Activated CD4-positive, alpha-beta T cell treated with anti-CD3 and anti-CD28 coated beads, Interleukin-2, amount 50 U/mL, for 24 hours (primary cell): ENCODE measurements around the gene ZNF618.
"Not testable (repeated sequence)": the region's sequence is repeated elsewhere in the genome, so short reads cannot be mapped to it uniquely, and the experiment has no call there.

ENCODE experiments used
- DNase-seq, 2 donors: peaks; one replicate each; pipeline ENCODE4 v3.0.0-alpha.2; 2020; ENCODE audit warnings: low read depth in 1 of 2, low spot score in 1 of 2

Gene ZNF618

DNA sequence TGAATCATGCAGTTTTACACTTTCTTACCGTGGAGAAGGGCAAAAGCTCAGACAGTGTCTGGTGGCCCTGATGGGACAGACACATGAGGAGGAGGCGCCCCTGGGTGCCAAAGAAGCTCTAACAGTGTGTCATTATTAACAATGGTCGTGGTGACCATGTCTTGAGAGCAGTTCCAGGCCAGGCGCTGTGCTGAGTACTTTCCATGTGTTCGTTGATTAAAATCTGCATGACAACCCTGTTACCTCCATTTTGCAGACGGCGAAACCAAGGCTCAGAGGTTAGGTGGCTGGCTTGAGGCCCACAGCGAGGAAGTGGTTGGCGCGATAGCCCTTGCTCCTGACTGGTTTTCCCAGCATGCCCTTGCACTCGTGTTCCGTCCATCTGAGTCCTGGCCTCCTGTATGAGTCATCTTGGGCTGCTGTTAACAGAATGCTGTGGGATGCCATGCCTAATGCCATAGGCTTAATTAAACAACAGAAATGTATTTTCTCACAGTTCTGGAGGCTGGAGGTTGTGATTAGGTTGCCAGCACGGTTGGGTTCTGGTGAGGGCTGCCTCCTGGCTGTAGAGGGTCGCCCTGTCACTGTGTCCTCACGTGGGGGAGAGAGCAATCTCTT lies 110.0 kb downstream of the ZNF618 start:
- DNase-seq, result no peak

DNA sequence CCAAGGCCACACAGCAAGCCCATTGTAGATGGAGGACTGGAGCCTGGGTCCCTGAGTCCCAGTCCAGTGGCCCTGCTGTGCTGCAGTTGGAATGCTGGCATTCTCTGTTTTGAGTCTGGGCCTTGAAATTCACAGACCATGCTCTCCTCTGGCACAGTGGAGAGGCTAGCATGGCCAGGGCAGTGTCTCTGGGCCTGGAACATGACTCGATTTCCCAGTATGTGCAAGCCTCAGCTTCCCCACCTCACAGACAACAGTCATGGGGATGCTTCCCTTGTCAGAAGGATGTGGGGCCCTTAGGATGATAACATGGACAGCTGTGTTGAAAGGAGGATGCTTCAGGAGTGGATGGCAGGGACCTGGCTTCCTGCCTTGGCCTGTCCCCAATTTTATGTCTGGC lies 110.8 kb downstream of the ZNF618 start:
- DNase-seq, result no peak

DNA sequence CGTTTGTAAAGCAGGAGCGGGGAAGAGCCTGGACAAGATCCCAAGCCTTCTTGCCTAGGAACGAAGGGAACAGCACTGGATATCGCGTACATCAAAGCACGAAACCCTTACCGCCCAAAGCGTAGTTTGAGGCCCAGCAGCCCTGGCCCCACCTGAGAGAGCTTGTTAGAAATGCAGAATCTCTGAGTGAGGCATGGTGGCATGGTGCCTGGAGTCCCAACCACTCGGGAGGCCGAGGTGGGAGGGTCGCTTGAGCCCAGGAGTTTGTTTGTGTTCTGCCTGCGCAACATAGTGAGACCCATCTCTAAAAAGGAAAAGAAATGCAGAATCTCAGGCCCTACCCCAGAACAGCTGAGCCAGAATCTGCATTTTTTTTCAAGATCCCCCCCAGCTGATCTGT lies 111.4 kb downstream of the ZNF618 start:
- DNase-seq, result no peak

DNA sequence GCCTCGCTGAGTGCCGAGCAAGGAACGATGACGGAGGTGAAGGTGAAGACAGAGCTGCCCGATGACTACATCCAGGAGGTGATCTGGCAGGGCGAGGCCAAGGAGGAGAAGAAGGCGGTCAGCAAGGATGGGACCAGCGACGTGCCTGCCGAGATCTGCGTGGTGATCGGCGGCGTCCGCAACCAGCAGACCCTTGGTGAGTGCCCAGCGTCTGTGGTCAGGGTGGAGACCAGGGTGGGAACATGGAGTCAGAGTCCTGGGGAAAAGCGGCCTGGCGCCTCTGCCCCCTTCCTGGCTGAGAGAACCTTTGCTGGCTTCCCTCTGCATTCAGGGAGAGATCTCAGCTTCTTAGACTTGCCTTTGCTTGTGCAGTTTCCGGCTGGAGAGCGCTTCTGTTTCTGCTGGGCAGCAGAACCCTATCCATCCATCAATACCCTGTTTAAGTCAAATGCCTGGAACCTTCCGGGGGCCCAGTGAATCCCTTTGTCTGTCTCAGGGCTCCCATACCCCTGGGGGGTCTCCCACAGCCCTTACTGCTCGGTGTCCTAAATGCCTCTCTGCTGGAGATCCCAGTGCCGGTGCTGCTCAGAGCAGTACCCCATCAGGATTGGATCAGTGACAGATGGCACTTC lies 112.4 kb downstream of the ZNF618 start:
- no peak for DNase-seq

DNA sequence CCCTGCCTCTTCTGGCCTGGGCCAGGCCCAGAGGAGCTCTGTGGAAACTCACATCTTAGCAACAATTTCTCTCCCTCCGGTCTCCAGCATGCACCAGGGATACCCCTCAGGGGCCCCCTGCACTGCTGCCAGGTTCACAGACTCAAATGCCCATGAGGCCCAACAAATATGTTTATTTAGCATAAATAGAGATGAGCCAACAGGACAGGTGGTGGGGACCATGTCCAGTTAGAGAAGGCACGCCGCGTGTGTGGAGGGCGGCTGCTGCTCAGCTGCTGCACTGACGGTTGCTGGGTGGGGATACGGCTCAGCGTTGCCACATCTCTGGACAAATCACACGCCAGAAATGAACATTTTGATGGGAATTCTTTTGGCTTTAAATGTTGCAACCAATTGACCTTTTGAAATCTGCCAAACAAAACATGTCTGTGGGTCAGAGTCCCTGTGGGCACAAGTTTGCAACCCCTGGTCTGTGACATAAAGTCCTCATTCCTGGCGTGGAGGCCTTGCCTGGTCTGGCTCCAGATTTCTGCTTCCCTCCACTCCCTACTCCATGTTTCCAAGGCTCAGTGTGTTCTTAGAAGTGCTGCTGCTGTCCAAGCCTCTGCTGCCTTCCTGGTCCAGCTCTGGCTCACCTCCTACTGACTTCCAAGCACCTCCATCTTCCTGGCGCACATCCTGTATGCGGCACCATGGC lies 113.1 kb downstream of the ZNF618 start:
- no peak for DNase-seq

DNA sequence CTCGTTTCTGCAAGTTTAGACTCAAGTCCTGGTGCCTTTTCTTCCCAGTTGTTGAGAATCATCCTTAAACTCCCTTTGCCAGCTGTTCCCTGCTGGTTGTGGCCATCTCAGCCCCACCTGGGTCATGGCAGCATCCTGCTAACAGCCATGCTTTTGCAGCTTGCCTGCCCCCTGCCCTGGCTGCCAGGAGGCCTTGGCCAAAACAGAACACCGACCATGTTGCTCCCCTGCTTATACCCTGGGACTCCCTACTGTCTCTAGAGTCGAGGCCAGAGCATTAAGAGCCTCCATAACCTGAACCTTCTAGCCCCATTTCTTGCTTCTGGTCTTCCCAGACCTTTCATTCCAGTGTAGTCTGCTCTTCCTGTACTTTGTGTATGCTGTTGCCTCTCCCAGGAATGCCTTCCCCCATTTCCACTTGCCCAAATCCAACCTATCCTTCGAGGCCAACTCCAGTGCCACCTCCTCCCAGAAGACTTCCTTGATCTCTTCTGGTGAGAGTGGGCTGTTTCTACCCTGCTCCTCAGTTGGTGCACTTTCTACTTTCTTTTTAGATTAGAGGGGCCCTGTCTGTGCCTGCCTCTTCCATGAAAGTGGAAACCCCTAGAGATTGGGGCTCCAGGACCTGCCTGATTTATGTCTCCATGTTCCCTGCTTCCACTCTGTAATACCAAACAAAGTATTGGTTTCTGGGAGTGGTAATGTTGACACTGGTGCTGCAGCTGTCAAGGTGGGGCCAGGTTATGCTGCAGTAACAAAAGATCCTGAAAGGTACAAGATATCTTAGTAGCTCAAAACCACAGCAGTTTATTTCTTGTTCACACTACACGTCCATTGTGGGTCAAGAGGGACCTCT lies 113.8 kb downstream of the ZNF618 start:
- no peak for DNase-seq

DNA sequence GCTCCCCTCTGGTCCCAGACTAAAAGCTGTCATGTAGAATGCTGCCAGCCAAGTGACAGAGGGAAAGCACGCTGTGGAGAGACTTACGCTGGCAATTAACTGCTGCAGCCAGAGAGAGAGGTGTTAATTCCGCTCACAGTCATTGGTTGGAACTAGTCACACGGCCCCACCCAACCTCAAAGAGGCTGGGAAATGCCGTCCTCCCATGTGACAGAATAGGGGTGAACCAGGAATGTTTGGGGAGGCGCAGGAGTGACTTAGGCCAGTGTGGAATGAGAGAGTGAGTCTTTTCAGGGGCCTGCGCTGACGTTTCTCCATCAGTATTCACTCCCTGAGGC lies 114.4 kb downstream of the ZNF618 start:
- no peak for DNase-seq

DNA sequence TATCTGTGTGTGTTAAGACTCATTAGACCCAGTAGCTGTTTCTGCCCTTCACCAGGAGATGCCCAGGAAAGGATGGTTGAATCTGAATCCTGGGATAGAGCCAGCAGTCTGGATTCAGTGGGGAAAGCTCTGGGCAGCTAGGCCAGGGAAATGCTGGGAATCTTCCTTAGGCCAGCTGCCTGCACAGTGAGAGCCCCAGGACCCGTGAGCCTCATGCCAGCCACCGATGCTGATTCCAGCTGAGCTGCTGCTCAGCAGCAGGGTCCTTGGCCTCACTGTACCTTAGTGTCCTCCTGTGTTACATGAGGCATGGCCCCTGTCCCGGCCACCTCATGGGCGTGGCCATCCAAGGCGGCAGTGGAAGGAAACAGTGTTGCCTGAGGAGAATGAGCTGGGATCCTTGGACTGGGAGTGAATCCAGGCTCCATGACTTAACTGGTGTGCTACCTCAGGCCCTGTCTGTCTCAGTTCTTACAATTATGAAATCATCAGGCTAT lies 114.9 kb downstream of the ZNF618 start:
- no peak for DNase-seq

DNA sequence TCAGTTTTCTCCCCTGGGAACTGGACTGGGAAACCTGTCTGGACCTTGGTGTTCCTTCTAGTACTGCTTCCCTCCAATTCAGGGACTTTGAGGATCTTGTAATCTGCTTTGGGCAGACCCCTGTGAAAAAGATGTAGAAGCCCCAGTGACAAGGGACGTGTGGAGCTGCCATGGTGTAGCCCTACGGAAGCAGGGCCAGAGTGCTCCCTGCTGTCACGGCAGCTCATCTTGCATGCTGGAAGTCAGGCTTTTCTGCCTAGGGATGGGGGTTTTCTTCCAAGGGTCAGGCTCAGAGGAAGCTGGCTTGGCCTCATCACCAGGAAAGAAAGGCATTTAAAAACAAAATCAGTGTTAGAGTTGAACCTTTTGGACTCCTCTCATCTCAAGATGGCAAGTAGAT lies 115.6 kb downstream of the ZNF618 start:
- no peak for DNase-seq

DNA sequence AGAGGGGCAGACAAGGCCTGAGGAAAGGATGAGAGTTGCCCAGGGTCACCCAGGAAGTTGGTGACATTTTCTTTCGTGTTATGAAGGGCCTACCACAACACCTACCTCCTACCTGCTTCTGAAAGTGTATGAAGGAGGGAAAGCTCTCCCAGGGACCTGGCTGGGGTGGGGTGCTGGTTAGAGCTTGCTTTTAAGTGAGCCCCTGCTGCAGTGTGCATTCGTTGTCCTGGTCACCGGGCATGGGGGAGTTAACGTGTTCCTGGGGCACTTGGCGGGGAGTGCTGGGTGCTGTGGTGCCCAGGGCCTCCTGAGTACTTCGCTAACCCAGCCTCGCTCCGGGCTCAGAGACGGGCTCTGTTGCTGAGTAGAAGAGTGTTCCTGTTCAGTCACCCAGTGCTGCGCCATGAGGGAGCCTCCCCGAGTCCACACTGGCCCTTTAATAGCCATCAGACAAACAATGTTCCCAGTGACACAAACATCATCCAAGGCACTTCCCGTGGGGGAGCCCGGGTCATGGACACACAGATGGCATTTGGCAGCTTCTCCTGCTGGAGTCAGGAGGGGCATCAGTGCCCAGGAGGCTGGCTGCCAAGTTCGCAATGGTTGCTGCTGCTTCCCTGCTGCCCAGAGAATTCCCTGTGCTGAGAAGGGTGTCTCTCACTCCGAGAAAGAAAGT lies 116.3 kb downstream of the ZNF618 start:
- no peak for DNase-seq

DNA sequence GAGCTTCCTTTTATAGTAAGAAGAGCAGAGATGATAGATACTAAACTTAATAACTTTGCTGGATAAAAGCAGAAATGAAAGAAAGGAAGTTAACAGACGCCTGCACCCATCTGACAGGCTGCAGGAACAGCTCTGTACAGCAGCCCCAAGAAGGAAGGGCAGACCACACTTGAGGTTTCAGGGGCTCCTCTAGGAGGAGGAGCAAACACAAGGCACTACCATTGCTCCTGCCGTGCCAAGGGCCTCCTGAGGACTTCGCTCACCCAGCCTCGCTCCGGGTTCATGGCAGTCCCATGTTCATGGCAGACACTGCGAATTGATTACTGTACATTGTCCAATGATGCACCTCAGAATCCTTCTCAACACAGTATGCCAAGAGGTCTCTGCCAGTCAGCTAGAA lies 116.9 kb downstream of the ZNF618 start:
- no peak for DNase-seq

DNA sequence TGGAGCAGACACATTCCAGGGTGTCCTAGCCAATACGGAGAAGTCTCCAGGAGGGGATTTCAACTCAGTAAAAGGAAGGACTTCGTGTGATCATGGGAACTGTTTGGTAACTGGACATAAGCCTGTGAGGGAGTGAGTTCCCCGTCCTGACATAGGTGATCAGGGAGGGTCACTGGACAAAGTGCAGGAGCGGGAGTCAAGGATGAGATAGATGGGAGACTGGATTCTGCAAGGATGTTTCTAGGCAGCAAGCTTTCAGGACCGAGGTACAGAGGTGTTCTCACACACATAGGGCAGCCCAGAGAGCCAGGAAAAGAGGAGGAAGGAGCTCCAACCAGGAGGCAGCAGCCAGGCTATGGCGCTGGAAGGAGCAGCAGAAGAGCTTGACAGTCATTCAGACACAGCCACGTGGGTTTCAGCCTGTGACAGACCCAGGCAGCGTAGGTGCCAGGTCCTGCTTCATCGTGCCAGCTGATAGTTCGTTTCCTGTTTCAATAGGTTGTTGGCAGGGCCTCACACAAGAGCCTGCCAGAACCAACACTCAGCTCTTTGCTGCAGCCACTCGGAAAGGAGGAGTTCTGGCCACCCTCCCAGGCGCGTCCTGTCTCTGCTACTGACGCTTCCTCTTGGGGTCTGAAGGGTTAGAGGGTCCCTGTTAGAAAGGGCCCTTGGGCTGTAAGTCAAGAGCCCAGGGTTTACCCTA lies 117.9 kb downstream of the ZNF618 start:
- no peak for DNase-seq

DNA sequence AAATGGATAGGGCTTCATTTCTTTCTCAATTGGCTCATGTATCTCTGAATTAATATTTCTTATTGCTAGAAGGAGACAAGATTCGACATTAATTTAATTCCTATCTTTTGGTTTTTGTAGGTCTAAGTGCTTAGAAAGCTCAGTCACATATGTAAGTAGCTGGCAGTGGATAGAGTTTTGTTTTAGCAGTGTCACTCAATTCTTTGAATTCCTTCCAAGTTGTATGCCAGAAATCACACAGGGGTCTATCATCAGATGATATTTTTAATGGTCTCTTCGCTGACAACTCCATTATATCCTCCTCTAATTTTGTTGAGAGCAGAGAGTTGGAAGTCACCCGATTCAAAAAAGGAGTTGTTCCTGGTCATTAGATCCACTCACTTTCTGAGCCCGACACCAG lies 119.3 kb downstream of the ZNF618 start:
- no peak for DNase-seq

DNA sequence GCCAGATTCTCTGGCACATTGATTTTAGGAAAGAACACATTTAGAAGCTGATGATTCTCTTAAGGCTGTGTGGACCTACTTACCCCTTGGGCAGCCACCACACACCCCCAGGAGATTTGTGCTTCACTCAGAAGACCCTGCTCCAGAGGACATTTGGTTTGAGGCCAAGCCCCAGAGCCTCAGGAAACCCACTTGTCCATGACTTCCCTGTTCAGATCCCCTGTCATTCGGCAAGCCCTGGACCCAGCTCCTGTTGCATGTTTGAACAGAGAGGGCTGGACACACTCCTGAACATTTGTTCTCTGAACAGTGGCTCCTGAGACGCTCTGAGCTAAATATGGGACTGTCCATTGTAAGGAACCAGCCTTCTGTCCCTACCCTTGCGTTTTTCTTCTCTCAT lies 119.9 kb downstream of the ZNF618 start:
- DNase-seq, result no peak

DNA sequence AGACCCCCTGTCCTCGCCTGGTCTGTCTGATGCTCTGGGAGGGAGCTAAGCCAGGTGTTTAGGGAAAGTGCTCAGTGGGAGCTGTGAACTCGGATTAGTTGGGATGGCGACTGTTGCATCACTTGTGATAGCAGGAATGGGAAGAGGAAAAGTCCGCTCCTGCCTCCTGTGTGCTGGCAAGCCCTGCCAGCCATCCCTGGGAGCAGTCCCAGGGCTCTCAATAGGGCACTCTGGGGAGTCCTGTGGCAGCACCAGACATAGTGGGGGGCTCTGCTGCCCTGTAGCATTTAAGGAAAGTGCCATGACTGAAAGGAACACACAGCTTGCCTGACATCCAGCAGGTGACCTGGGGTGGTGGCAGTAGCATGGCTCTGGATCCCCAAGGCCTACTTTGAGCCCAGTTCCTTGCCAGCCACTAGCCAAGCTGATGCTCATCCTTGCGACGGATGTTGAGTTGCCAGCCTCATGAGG lies 120.5 kb downstream of the ZNF618 start:
- no peak for DNase-seq

DNA sequence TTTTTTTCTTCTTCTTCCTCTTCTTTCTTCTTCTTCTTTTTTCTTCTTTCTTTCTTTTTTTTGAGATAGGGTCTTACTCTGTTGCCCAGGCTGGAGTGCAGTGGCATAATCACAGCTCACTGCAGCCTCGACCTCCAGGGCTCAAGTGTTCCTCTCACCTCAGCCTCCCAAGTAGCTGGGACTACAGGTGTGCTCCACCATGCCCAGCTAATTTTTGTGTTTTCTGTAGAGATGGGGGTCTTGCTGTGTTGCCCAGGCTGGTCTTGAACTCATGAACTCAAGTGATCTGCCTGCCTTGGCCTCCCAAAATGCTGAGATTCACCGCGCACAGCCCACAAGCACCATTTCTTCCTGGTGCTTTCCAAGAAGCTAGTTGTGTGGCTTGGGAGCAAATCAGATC lies 121.0 kb downstream of the ZNF618 start:
- not testable (repeated sequence) for DNase-seq

DNA sequence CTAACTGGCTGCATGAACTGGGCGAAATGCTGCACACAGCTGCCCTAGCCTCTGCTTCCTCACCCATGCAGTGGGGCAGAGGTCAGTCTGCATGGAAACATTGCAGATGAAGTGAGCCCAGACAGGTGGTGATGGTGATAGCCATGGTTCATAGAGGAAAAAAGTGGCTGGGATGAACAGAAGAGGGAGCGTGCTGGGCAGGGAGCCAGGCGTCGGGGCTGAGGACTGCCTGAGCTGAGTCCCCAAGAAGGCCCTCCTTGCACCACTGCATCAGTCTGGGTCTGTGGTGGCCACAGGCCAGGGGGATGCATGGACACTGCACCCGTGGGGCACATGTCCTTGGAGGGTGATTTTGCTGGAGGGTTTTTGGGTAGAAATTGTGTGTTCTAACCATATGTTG lies 121.5 kb downstream of the ZNF618 start:
- DNase-seq, result no peak

DNA sequence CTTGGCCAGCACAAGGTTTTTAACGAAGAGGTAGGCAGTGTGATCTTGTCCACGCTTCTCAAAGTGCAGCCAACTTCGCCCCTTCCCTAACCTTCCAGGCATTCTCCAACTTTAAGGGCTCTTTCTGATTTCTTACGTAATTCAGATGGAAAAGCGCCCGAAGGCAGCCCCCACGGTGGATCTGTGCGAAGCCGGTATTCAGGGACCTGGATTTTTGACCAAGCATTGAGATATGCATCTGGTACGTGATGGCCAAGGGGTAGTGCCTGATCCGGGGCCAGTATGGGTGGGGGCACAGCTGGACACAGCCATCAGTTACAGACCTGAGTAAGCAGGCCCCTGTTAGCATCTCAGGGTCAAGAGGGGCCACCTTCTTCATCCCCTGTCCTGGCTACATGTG lies 122.0 kb downstream of the ZNF618 start:
- no peak for DNase-seq

DNA sequence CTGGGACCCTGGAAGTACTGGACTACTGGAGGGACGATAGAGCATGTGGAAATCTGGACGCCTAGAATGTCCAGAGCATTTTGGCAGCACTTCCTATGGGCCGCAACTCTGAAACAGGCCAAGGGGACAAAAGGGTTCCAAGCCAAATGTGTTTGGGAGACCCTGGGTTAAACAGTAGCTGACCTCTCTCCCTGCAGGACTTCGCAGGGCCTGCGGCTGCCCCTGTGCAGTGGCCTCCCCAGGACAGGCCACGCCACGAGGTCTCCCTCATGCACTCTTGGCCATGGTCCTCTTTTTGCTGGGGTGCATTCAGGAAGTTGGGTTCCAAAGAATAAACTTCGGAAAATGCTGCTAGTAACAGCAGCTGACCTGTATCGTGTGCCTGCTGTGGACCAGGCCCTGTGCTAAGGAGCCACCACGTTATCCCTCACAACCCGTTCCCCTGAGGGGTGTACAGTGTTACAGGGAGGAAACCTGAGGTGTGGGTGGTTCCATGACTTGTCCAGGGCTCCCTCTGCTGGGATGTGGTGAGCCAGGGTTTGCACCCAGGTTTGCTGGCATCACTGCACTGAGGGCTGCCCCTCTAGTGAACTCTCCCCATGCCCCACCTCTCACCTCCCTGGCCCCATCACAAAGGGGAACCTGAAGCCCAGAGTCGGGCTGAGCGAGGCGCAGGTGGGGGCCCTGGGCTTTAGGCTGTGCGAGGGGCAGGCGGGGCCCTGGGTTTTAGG lies 122.6 kb downstream of the ZNF618 start:
- no peak for DNase-seq
